ENCODE results near the gene NPAS4. TPM values are rescaled to one million over a fixed set of nuclear protein-coding genes. Genes with fewer than 3 reads are reported as not detected.
"Not testable (repeated sequence)": the region's sequence is repeated elsewhere in the genome, so short reads cannot be mapped to it uniquely, and the experiment has no call there.

Gene NPAS4
- polyA plus RNA-seq, 2 donors, result 0.16 to 0.31 TPM

DNA sequence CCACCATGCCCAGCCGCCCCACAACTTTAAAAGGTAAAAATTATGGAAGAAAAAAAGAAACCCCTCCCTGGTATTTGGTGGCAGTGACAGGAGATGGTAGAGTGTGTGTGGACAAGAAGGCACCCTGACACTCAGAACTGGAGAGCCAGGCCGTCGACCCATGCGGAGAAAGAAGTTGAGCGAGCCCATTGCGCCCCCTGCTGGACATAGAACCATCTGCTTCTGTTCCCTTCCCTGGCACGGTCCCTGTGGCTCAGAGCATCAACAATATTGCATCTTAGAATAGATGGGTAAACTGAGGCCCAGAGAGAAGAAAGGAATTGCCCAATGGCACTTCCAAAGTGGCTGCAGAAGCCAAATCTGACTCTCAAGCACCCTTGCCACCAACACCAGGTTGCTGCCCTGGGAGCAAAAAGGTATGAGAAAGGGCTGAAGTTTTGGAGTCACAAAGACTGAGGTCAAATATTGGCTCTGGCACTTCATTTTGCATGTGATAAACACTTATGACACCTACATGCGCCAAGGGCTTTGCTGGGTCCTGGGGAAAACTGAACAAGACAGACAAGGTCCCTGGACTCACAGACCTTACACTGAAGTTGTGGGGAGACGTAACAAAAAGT lies 9.3 kb downstream of the NPAS4 start:
- Histone ChIP-seq H3K27ac (ENCODE audit: low read depth in 2 of 2, low read length in 1 of 2) (no peak overlapping the region), H3K4me3 (ENCODE audit: low read depth in 1 of 2, low read length in 2 of 2) (no peak overlapping the region), H3K27me3 (ENCODE audit: control insufficient read depth in 1 of 2, insufficient read depth in 2 of 2, low read length in 2 of 2) (no peaks in the 10 kb centered on the region), H3K9me3 (ENCODE audit: control insufficient read depth in 2 of 2, insufficient read depth in 1 of 2, low read depth in 1 of 2, low read length in 1 of 2) (no peaks in the 10 kb centered on the region), H3K36me3 (ENCODE audit: control insufficient read depth in 2 of 2, insufficient read depth in 2 of 2, low read length in 1 of 2) (peaks cover under 1 to 1% of the 10 kb centered on the region in 2 donors), H3K4me1 (ENCODE audit: control insufficient read depth in 2 of 2, insufficient read depth in 2 of 2, low read length in 1 of 2) (no peaks in the 10 kb centered on the region)
- 31 to 32% methylated on average over 9 of the region's 9 CpGs for WGBS, 2 donors

GRCh38 chr11:66431287-66431686 lies 10.5 kb downstream of the NPAS4 start:
- not testable (repeated sequence) for H3K9me3 ChIP-seq (ENCODE audit: control insufficient read depth in 2 of 2, insufficient read depth in 1 of 2, low read depth in 1 of 2, low read length in 1 of 2); H3K27me3 ChIP-seq (ENCODE audit: control insufficient read depth in 1 of 2, insufficient read depth in 2 of 2, low read length in 2 of 2); H3K4me1 ChIP-seq (ENCODE audit: control insufficient read depth in 2 of 2, insufficient read depth in 2 of 2, low read length in 1 of 2); H3K36me3 ChIP-seq (ENCODE audit: control insufficient read depth in 2 of 2, insufficient read depth in 2 of 2, low read length in 1 of 2); H3K27ac ChIP-seq (ENCODE audit: low read depth in 2 of 2, low read length in 1 of 2); H3K4me3 ChIP-seq (ENCODE audit: low read depth in 1 of 2, low read length in 2 of 2)

GRCh38 chr11:66431871-66432329 lies 11.1 kb downstream of the NPAS4 start:
- H3K27me3 ChIP-seq (ENCODE audit: control insufficient read depth in 1 of 2, insufficient read depth in 2 of 2, low read length in 2 of 2); H3K4me3 ChIP-seq (ENCODE audit: low read depth in 1 of 2, low read length in 2 of 2); H3K9me3 ChIP-seq (ENCODE audit: control insufficient read depth in 2 of 2, insufficient read depth in 1 of 2, low read depth in 1 of 2, low read length in 1 of 2); H3K4me1 ChIP-seq (ENCODE audit: control insufficient read depth in 2 of 2, insufficient read depth in 2 of 2, low read length in 1 of 2); H3K27ac ChIP-seq (ENCODE audit: low read depth in 2 of 2, low read length in 1 of 2): not testable (repeated sequence)
- WGBS, 2 donors, result 79 to 87% methylated on average over 8 of the region's 8 CpGs
- H3K36me3 ChIP-seq (ENCODE audit: control insufficient read depth in 2 of 2, insufficient read depth in 2 of 2, low read length in 1 of 2), result peaks cover 7 to 10% of the 10 kb centered on the region in 2 donors

DNA sequence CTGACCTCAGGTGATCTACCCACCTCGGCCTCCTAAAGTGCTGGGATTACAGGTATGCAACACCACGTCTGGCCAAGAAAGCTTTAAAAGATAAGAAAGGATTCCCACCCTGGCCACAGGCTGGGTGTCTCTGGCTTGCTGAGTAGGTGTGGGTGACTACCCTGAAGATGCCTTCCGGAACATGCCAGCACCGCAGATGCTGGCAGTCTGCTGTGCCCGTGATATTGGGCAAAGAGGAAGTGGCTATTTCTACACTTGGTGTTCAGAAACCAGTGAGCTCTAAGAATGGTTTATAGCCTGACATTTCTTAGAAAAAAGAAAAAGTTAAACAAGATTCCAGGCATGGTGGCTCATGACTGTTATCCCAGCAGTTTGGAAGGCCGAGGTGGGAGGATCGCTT lies 11.8 kb downstream of the NPAS4 start:
- no peak overlapping the region for H3K27ac ChIP-seq (ENCODE audit: low read depth in 2 of 2, low read length in 1 of 2)
- peaks cover 7 to 13% of the 10 kb centered on the region in 2 donors for H3K36me3 ChIP-seq (ENCODE audit: control insufficient read depth in 2 of 2, insufficient read depth in 2 of 2, low read length in 1 of 2)
- no peak overlapping the region for H3K4me3 ChIP-seq (ENCODE audit: low read depth in 1 of 2, low read length in 2 of 2)
- no peaks in the 10 kb centered on the region for H3K27me3 ChIP-seq (ENCODE audit: control insufficient read depth in 1 of 2, insufficient read depth in 2 of 2, low read length in 2 of 2)
- no peaks in the 10 kb centered on the region for H3K4me1 ChIP-seq (ENCODE audit: control insufficient read depth in 2 of 2, insufficient read depth in 2 of 2, low read length in 1 of 2)
- WGBS, 2 donors, result 88 to 89% methylated on average over 7 of the region's 7 CpGs
- no peaks in the 10 kb centered on the region for H3K9me3 ChIP-seq (ENCODE audit: control insufficient read depth in 2 of 2, insufficient read depth in 1 of 2, low read depth in 1 of 2, low read length in 1 of 2)

DNA sequence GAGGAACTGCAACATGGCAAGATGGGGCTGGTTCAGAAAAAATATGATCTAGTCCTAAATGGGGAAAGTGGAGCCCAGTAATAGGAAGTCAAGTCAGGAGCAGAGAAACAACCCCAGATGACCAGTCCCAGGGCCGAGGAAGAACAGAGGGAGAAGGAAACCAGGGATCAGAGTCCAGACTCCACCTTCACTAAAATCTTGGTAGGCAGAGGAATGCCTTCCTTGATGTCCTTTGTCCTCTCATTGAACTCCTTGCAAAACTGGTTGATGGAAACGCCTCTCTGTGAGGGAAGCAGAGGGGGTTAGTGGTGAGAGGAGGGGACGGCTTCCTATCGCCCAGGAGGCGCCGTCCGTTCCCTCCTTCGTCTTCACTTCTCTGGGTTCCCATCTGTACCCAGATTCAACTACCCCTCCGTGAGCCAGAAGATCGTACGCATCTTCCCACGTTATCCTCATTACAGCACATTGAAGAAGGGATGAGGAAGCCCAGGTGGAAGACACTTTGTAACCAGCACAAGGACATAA lies 17.2 kb downstream of the NPAS4 start:
- H3K9me3 ChIP-seq (ENCODE audit: control insufficient read depth in 2 of 2, insufficient read depth in 1 of 2, low read depth in 1 of 2, low read length in 1 of 2), result no peaks in the 10 kb centered on the region
- peaks cover 7 to 13% of the 10 kb centered on the region in 2 donors for H3K36me3 ChIP-seq (ENCODE audit: control insufficient read depth in 2 of 2, insufficient read depth in 2 of 2, low read length in 1 of 2)
- peak overlapping the region; percentile 85 to 92 for H3K4me3 ChIP-seq (ENCODE audit: low read depth in 1 of 2, low read length in 2 of 2)
- H3K27me3 ChIP-seq (ENCODE audit: control insufficient read depth in 1 of 2, insufficient read depth in 2 of 2, low read length in 2 of 2), result no peaks in the 10 kb centered on the region
- no peaks in the 10 kb centered on the region for H3K4me1 ChIP-seq (ENCODE audit: control insufficient read depth in 2 of 2, insufficient read depth in 2 of 2, low read length in 1 of 2)
- peak overlapping the region; percentile 74 to 82 for H3K27ac ChIP-seq (ENCODE audit: low read depth in 2 of 2, low read length in 1 of 2)
- WGBS, 2 donors, result 5% methylated on average over 12 of the region's 12 CpGs

DNA sequence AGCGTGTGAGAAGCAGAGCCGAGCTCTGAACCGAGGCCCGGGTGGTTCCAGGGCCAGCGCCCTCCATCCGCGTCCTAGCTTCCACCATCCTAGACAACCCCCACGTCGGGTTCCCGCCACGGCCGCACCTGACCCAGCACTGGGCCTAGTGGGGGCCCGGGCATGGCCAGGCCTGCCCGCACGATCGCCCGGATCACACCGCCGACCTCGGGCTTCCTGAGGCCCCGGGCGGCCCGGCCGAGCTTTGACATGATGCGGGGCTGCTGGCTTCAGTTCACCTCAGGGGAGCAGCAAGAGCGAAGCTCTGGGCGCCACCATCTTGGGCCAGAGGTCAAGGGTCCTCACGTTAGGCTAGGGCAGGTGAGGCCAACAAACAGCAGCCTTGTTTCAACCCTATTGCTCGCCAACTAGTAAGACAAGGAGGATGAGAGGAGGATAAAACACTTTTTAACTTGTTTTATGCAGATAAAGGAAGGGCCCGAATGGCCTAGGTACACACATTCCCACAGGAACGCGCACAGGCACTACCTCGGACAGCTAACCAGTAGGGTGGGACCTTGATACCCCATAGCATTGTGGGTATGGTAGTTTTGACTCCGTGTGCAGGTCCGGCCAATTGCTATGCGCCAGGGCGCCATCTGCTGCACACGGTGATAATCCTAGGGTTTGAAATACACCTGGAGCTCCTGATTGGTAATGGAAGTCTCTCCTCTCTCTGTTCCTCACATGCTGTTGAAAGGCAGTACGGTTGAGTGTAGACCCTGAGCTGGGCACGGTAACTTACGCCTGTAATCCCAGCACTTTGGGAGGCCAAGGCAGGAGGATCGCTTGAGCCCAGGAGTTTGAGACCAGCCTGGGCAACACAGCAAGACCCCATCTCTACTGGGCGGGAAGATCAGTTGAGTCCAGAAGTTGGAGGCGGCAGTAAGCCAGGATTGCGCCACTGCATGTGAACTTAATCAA lies 17.9 kb downstream of the NPAS4 start, which contains the start of gene MRPL11:
Gene MRPL11, minus strand, starts transcription at position 345 of the 963 bp plus-strand sequence. Its CDS starts 94 bp downstream, at position 251.
- no peaks in the 10 kb centered on the region for H3K27me3 ChIP-seq (ENCODE audit: control insufficient read depth in 1 of 2, insufficient read depth in 2 of 2, low read length in 2 of 2)
- WGBS, 2 donors, result 8% methylated on average over 45 of the region's 45 CpGs
- H3K4me1 ChIP-seq (ENCODE audit: control insufficient read depth in 2 of 2, insufficient read depth in 2 of 2, low read length in 1 of 2), result no peaks in the 10 kb centered on the region
- H3K9me3 ChIP-seq (ENCODE audit: control insufficient read depth in 2 of 2, insufficient read depth in 1 of 2, low read depth in 1 of 2, low read length in 1 of 2), result peaks cover 0 to 3% of the 10 kb centered on the region in 2 donors
- H3K4me3 ChIP-seq (ENCODE audit: low read depth in 1 of 2, low read length in 2 of 2), result peak within 1 kb of the TSS; percentile 85 to 92
- peaks cover 7 to 13% of the 10 kb centered on the region in 2 donors for H3K36me3 ChIP-seq (ENCODE audit: control insufficient read depth in 2 of 2, insufficient read depth in 2 of 2, low read length in 1 of 2)
- H3K27ac ChIP-seq (ENCODE audit: low read depth in 2 of 2, low read length in 1 of 2), result peak within 1 kb of the TSS; percentile 74 to 82

DNA sequence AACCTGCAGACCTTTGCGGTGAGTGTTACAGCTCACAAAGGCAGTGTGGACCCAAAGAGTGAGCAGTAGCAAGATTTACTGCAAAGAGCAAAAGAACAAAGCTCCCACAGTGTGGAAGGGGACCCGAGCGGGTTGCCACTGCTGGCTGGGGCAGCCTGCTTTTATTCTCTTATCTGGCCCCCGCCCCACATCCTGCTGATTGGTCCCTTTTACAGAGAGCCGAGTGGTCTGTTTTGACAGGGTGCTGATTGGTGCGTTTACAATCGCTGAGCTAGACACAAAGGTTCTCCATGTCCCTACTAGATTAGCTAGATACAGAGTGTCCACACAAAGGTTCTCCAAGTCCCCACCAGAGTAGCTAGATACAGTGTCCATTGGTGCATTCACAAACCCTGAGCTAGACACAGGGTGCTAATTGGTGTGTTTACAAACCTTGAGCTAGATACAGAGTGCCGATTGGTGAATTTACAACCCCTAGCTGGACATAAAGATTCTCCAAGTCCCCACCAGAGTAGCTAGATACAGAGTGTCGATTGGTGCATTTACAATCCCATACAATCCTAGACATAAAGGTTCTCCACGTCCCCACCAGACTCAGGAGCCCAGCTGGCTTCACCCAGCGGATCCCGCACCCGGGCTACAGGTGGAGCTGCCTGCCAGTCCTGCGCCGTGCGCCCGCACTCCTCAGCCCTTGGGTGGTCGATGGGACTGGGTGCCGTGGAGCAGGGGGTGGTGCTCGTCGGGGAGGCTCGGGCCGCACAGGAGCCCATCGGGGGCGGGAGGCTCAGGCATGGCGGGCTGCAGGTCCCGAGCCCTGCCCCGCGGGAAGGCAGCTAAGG lies 19.5 kb downstream of the NPAS4 start:
- 86 to 89% methylated on average over 24 to 29 of the region's 29 CpGs for WGBS, 2 donors
- not testable (repeated sequence) for H3K4me3 ChIP-seq (ENCODE audit: low read depth in 1 of 2, low read length in 2 of 2); H3K27ac ChIP-seq (ENCODE audit: low read depth in 2 of 2, low read length in 1 of 2); H3K27me3 ChIP-seq (ENCODE audit: control insufficient read depth in 1 of 2, insufficient read depth in 2 of 2, low read length in 2 of 2); H3K9me3 ChIP-seq (ENCODE audit: control insufficient read depth in 2 of 2, insufficient read depth in 1 of 2, low read depth in 1 of 2, low read length in 1 of 2); H3K4me1 ChIP-seq (ENCODE audit: control insufficient read depth in 2 of 2, insufficient read depth in 2 of 2, low read length in 1 of 2)
- H3K36me3 ChIP-seq (ENCODE audit: control insufficient read depth in 2 of 2, insufficient read depth in 2 of 2, low read length in 1 of 2), result peaks cover 5 to 10% of the 10 kb centered on the region in 2 donors

DNA sequence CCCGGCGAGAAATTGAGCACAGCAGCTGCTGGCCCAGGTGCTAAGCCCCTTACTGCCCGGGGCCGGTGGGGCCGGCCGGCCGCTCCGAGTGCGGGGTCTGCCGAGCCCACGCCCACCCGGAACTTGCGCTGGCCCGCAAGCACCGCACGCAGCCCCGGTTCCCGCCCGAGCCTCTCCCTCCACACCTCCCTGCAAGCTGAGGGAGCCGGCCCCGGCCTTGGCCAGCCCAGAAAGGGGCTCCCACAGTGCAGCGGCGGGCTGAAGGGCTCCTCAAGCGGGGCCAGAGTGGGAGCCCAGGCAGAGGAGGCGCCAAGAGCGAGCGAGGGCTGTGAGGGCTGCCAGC lies 20.1 kb downstream of the NPAS4 start:
- H3K9me3 ChIP-seq (ENCODE audit: control insufficient read depth in 2 of 2, insufficient read depth in 1 of 2, low read depth in 1 of 2, low read length in 1 of 2); H3K4me3 ChIP-seq (ENCODE audit: low read depth in 1 of 2, low read length in 2 of 2); H3K27me3 ChIP-seq (ENCODE audit: control insufficient read depth in 1 of 2, insufficient read depth in 2 of 2, low read length in 2 of 2); H3K36me3 ChIP-seq (ENCODE audit: control insufficient read depth in 2 of 2, insufficient read depth in 2 of 2, low read length in 1 of 2); H3K27ac ChIP-seq (ENCODE audit: low read depth in 2 of 2, low read length in 1 of 2); H3K4me1 ChIP-seq (ENCODE audit: control insufficient read depth in 2 of 2, insufficient read depth in 2 of 2, low read length in 1 of 2): not testable (repeated sequence)
- 88 to 91% methylated on average over 26 to 27 of the region's 27 CpGs for WGBS, 2 donors

DNA sequence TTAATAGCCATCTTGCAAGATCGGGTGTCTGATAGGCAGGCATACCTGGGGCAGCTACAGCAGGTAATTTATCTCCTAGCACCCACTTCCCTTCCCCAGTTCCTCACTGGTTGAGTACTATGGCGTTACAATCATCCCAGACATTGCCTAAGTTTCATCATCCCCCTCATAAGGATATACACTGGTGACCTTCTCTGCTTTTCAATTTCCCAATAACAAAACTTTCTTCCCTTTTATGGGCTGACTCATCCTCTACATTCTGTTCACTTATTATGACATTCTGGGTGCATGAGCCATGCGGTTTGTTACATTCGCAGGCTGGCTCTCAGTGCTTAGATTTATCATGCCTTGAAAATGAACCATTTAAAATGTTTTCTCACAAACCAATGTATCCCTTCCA lies 22.8 kb downstream of the NPAS4 start:
- 86 to 91% methylated on average over 4 of the region's 4 CpGs for WGBS, 2 donors
- Histone ChIP-seq H3K27ac (ENCODE audit: low read depth in 2 of 2, low read length in 1 of 2) (no peak overlapping the region), H3K4me3 (ENCODE audit: low read depth in 1 of 2, low read length in 2 of 2) (no peak overlapping the region), H3K4me1 (ENCODE audit: control insufficient read depth in 2 of 2, insufficient read depth in 2 of 2, low read length in 1 of 2) (no peaks in the 10 kb centered on the region), H3K27me3 (ENCODE audit: control insufficient read depth in 1 of 2, insufficient read depth in 2 of 2, low read length in 2 of 2) (no peaks in the 10 kb centered on the region), H3K9me3 (ENCODE audit: control insufficient read depth in 2 of 2, insufficient read depth in 1 of 2, low read depth in 1 of 2, low read length in 1 of 2) (peaks cover 0 to 3% of the 10 kb centered on the region in 2 donors), H3K36me3 (ENCODE audit: control insufficient read depth in 2 of 2, insufficient read depth in 2 of 2, low read length in 1 of 2) (no peaks in the 10 kb centered on the region)

All from esophagus (tissue), 2 donors.